Osteocyte (in vitro differentiated cells): ENCODE data around the gene ATP8A2. TPM values are rescaled to one million over a fixed set of nuclear protein-coding genes. Genes with fewer than 3 reads are reported as not detected.

Experiments used
- DNase-seq: peaks from one replicate; pipeline ENCODE4 v3.0.0; 2021; ENCODE audit warnings: mixed read lengths; ENCODE audit not compliant: unreplicated experiment; ENCODE audit errors: extremely low spot score
- H3K27ac Mint-ChIP-seq: one replicate; pipeline ENCODE4 v1.8.0; 2021; ENCODE audit warnings: mild to moderate bottlenecking, mixed read lengths; ENCODE audit not compliant: unreplicated experiment
- H3K27me3 Mint-ChIP-seq: one replicate; pipeline ENCODE4 v1.8.0; 2021; ENCODE audit warnings: mixed read lengths; ENCODE audit not compliant: unreplicated experiment
- H3K36me3 Mint-ChIP-seq: one replicate; pipeline ENCODE4 v1.8.0; 2021; ENCODE audit warnings: mixed read lengths; ENCODE audit not compliant: unreplicated experiment
- H3K4me1 Mint-ChIP-seq: one replicate; pipeline ENCODE4 v1.8.0; 2021; ENCODE audit warnings: mixed read lengths; ENCODE audit not compliant: unreplicated experiment
- H3K4me3 Mint-ChIP-seq: one replicate; pipeline ENCODE4 v1.8.0; 2021; ENCODE audit warnings: mild to moderate bottlenecking, moderate library complexity, mixed read lengths; ENCODE audit not compliant: unreplicated experiment
- H3K9me3 Mint-ChIP-seq: one replicate; pipeline ENCODE4 v1.8.0; 2021; ENCODE audit warnings: mixed read lengths; ENCODE audit not compliant: unreplicated experiment
- CTCF ChIP-seq: fragments of 200-600 bp; sonication (generic); IDR thresholded peaks from 2 replicates; pipeline ENCODE4 v1.5.0; 2021; ENCODE audit warnings: antibody characterized with exemption, mild to moderate bottlenecking, moderate library complexity
- total RNA-seq: library from RNA; stranded (reverse); gene quantifications from 2 replicates; pipeline ENCODE4 v1.2.1, GENCODE V29; 2021

The ATP8A2 gene
- total RNA-seq, 1 donor from 2014 or later = 1.1 TPM

DNA sequence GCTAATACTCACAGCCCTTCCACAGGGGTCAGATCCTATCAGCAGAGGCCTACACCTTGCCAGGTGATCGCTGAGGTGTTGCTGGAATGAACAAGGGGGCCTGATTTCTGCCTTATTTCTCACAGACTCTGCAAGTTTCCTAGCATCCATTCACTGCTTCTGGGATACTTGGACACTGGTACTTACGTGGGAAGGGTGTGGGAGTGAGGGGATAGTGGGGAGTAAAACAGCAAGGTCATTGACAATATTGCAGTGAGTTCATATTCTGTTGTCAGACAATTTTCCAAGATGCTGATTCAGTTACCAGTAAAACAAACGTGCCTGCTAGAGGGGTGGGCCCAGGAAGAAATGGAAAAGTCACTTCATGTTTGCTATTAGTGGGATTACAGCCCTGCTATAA, 403.5 kb downstream of the ATP8A2 start:
- no peak overlapping the region for H3K27ac Mint-ChIP-seq
- TF ChIP-seq CTCF = no peak
- no peak for DNase-seq
- no peaks in the 10 kb centered on the region for H3K36me3 Mint-ChIP-seq
- H3K4me3 Mint-ChIP-seq = no peak overlapping the region
- H3K9me3 Mint-ChIP-seq = no peaks in the 10 kb centered on the region
- H3K4me1 Mint-ChIP-seq = peaks cover 32% of the 10 kb centered on the region
- no peaks in the 10 kb centered on the region for H3K27me3 Mint-ChIP-seq

DNA sequence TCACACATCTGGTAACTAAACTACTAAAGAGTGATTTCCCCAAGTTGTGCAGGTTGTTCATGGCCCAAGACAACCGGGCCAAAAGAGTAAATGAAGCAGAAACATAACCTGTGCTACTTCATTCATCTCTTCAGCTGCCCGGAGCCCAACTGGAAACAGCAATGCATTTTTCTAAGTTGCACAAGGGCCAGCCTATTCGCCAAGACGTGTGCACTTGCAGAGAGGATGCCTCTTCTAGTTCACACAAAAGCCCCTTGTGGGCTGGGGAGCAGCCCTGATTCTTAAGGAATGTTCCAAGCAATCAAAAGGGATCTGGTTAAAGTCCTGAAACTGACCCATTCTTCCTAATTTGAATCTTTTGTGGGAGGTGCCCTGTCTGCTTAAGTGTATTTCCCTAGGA, 404.2 kb downstream of the ATP8A2 start:
- Mint-ChIP-seq H3K9me3 (no peaks in the 10 kb centered on the region), H3K36me3 (no peaks in the 10 kb centered on the region)

GRCh38 chr13:25776722-25777121, 404.9 kb downstream of the ATP8A2 start:
- H3K4me1 Mint-ChIP-seq = peaks cover 20% of the 10 kb centered on the region
- no peak overlapping the region for H3K4me3 Mint-ChIP-seq
- DNase-seq = no peak
- no peak overlapping the region for H3K27ac Mint-ChIP-seq
- H3K36me3 Mint-ChIP-seq = no peaks in the 10 kb centered on the region
- TF ChIP-seq CTCF = no peak
- H3K27me3 Mint-ChIP-seq = no peaks in the 10 kb centered on the region
- no peaks in the 10 kb centered on the region for H3K9me3 Mint-ChIP-seq

More for the DNA sequence above, 404.2 kb downstream of the ATP8A2 start:
- DNase-seq = no peak
- Mint-ChIP-seq H3K4me3 (no peak overlapping the region), H3K4me1 (peaks cover 27% of the 10 kb centered on the region), H3K27ac (no peak overlapping the region), H3K27me3 (no peaks in the 10 kb centered on the region)
- TF ChIP-seq CTCF = no peak

DNA sequence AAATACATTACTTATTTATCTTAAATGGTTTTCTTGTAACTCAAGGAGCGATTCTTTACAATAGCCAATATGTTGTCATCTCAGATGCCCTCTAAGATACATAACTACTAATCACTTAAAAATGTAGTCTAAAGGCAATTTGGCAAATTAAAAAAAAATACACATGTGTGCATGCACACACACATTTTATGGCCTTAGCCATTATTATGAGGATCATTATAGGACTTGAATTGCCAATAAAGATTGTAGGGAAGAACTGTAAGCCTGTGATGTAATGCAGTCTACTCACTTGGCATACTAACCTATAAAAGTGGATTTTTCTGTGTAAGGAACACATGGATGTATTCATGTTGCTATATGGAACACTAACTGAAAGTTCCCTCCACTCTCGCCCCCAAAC, 405.7 kb downstream of the ATP8A2 start:
- no peak for DNase-seq
- Mint-ChIP-seq H3K27me3 (no peaks in the 10 kb centered on the region), H3K4me3 (no peak overlapping the region), H3K36me3 (no peaks in the 10 kb centered on the region), H3K4me1 (peaks cover 12% of the 10 kb centered on the region), H3K9me3 (no peaks in the 10 kb centered on the region), H3K27ac (no peak overlapping the region)
- no peak for TF ChIP-seq CTCF

- no peaks in the 10 kb centered on the region for H3K27me3 Mint-ChIP-seq
- H3K9me3 Mint-ChIP-seq = no peaks in the 10 kb centered on the region
- H3K4me3 Mint-ChIP-seq = no peak overlapping the region
- no peak for TF ChIP-seq CTCF
- H3K4me1 Mint-ChIP-seq = peaks cover 8% of the 10 kb centered on the region
- no peaks in the 10 kb centered on the region for H3K36me3 Mint-ChIP-seq
- no peak overlapping the region for H3K27ac Mint-ChIP-seq
- DNase-seq = no peak
Observed at GRCh38 chr13:25778365-25778764, 406.6 kb downstream of the ATP8A2 start.
